Inferior parietal cortex (tissue), 1 donor: ENCODE data around the gene BANK1.
"Not testable (repeated sequence)": the region's sequence is repeated elsewhere in the genome, so short reads cannot be mapped to it uniquely, and the experiment has no call there.

Source experiments
- DNase-seq: peaks from one replicate; pipeline ENCODE4 v3.0.0-alpha.2; 2016; ENCODE audit errors: extremely low spot score

Gene BANK1

DNA sequence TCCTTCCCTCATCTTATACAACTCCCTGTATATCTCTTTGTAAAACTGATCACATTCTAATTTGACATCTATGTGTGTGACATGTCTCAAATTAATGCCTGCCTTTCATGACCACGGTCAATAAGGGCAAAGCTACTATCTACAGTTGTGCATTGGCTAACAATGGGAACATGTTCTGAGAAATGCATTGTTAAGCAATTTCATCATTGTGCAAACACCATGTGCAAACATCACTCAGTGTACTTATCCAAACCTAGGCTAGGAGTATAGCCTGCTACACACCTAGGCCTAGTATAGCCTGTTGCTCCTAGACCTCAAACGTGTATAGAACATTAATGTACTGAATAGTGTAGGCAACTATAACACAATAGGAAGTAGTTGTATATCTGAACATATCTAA, 95.0 kb downstream of the BANK1 start:
- DNase-seq: no peak

GRCh38 chr4:101886826-101887225, 96.3 kb downstream of the BANK1 start:
- DNase-seq: no peak

DNA sequence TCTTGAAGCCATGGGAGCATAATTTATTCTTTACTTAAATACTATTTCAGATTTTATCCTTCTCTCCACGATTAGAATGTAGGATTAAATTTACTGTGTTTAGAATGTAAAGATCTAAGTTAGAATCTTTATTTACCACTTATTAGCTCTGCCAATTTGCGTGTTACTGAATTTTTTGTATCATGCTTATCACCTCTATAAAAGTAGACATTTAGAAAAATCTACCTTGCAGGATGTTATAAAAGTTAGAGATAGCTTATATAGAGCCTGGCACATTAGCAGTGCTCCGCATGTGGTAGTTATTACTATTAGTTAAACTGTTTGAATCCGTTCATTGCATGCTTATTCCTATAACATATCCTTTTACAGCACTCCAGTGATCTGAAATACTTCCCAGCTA, 97.9 kb downstream of the BANK1 start:
- no peak for DNase-seq

- not testable (repeated sequence) for DNase-seq
Measured at GRCh38 chr4:101905527-101905926, 115.0 kb downstream of the BANK1 start.

- DNase-seq: no peak
Measured at GRCh38 chr4:101910786-101911373, 120.3 kb downstream of the BANK1 start.

DNA sequence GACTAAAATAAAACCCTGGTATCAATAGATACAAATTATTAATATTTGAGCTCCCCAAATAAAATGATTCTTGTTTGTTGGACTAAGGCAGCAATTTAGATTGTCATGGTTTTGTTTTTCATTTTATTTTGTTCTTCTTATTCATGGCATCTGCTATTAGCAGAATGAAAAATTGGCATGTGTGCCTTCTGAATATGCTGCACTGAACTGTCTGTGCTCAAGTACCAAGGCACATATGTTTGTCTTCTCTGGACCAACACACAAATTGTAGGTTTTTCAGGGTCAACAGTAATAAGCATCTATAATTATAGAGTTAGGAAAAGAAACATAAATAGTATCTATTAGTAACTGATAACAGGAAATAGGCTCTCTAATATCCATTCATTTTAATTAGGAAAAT, 121.1 kb downstream of the BANK1 start:
- no peak for DNase-seq

GRCh38 chr4:101914761-101915160, 124.2 kb downstream of the BANK1 start:
- no peak for DNase-seq

GRCh38 chr4:101919373-101919977, 128.9 kb downstream of the BANK1 start:
- DNase-seq: no peak

GRCh38 chr4:101921370-101921769, 130.8 kb downstream of the BANK1 start:
- no peak for DNase-seq

DNA sequence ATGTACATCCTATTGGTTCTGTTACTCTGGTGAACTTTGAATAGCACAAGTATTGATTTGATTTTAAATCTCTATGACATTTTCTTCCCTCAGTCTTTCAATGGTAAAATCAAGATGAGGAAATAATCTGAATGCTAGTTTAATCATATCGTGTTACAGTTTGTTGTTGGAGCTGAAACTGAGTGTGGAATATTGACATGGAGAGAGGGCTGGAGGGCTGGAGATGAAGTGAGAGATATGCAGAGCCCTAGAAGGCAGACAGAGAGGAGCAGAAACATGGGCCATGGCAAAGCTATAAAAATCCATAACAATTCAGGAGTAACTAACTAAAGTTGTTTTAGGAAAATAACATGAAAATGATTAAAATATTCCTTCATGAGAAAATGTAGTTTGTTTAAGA, 141.1 kb downstream of the BANK1 start:
- DNase-seq: no peak

- no peak for DNase-seq
Measured at GRCh38 chr4:101933855-101934254, 143.3 kb downstream of the BANK1 start.

GRCh38 chr4:101938836-101939235, 148.3 kb downstream of the BANK1 start:
- no peak for DNase-seq

DNA sequence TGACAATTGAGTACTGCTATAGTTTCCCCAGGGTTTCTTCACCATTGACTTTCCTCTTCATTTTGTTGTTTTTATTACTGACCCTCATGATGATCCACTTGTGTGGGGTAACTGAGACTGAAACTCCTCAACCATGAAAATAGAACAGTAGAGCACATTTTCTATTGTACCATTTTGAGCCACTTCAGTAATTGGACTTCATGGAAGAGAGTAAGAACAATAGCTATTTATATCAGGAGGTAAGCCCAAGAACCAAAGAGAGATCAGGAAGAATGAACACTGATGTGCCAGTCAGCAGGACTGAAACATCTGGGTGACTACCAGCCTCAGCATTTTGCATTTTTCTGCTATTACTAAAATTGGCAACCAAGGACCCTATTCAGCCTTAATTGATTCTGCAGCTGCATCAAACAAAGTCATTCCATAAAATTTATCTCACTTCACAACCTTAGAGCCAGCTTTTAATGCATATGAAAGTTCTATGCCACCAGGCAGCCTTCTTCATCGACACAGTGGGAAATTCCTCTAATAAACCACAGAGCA, 151.4 kb downstream of the BANK1 start:
- DNase-seq: no peak

GRCh38 chr4:101942891-101943290, 152.4 kb downstream of the BANK1 start:
- no peak for DNase-seq

GRCh38 chr4:101944649-101945048, 154.1 kb downstream of the BANK1 start:
- DNase-seq: no peak

DNA sequence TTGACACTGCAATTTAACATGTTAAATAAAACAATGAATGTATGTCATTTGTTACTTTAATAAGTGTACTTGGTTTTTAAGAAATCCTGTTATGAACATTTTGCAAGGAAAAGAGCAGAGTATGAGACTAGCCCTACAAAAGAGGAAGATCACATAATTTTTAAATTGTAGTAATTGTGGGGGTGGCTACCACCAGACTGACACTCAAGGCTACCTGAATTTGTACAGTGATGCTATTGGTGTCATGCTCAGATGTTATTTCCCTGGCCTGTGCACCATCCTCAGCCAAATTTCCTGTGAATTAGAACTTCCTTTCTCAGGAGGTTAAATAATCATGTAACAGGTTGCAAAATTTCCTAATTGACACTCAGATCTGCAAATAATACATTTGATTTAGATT, 157.5 kb downstream of the BANK1 start:
- no peak for DNase-seq

- no peak for DNase-seq
Measured at GRCh38 chr4:101948951-101949350, 158.4 kb downstream of the BANK1 start.

DNA sequence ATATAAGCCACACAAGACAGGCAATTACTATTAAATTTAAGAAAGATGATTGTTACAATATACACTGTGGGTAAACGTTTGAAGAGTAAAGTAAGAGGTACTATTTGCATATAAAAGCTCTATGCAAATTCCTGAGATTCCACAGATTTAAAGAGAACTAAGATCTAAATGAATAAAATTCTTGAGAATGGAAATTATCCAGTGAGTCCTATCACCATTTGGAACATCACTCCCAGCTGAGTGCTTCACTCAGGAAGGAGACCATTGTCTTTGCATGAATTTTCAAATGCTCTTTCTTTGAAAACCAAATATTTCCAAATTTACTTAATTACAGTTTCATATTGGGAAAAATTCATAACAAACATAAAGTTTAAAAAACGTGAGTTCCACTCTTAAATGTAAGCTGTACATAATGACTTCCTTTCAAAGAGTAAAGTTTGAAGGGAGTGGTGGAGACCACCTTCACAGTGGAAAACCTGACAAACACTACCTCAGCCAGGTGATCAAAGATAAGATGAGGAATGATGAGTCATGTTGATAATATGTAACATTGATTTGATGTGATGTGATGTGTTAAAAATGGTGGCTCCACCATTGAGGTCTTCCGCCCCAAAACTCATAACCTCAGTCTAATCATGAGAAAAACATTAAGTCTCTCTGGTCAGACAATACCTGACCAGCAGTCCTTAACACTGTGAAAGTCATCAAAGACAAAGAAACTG, 159.9 kb downstream of the BANK1 start:
- no peak for DNase-seq

GRCh38 chr4:101952985-101953384, 162.5 kb downstream of the BANK1 start:
- DNase-seq: no peak

DNA sequence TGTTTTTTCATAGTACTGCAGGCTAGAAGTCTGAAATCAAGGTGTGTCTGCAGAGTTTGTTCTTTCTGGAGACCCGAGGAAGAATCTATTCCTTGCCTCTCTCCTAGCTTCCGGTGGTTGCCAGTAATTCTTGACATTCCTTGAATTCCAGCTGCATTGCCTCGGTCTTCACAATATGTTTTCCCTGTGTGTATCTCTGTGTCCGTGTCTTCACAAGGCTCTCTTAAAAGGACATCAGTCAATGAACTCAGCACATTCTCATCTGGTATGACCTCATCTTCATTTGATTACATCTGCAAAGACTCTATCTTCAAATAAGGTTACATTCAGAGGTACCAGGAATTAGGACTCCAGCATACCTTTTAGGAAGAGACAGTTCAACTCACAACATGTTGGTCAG, 163.4 kb downstream of the BANK1 start:
- no peak for DNase-seq

DNA sequence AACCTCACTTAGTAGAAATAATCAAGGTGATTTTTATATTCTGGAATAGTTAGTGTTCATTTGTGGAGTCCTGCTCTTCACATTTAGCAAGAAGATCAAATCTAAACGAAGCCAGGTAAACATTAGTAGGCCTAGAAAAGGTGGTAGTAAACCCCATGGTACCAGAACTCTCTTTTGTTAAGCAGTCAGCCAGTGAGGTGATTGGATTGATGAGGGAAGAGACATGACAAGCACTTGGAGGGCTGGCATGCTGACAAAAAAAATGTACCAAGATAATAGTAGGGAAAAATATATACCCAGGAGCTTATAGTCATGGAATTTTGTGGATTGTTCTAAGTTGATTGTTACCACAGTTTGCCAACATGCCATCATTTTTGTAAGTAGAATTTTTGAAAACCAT, 163.8 kb downstream of the BANK1 start:
- no peak for DNase-seq

DNA sequence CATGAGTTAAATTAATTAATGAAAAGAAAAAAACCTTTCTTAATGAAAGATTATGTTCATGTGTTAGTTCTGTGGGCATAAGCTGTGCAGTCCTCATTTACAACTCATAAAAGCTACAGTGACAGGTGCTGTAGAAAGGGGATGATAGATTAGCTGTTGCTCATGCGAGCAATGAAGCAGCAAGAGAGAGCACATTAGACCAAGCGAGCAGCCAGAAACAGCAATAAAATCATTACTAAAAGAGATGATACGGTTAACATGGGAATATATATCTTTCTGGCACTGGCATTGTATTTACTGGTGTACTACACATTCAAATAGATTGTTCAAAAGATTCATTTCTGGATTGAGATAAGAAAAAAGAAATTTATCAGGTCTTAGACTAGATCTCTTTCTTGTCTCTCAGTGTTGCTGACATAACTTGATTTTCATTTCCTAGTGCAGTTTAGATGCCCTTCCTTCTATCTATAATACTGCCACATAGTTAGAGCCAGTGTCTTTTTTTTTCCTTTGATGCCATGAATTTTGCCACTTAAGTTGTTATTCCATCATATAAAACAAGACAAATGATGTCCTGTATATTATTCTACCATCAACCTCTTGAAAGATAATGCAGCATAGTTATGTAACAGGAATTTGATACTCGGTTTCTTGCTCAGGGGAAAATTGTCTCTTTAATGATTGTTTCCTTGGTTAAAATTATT, 164.6 kb downstream of the BANK1 start:
- DNase-seq: no peak
